22Rv1 (cell line): Measurements from ENCODE around the gene CAMK1D.

Experiments
- ZFX ChIP-seq: fragments of 450-650 bp; IDR thresholded peaks from 2 replicates; pipeline ENCODE4 v1.6.1; 2017; ENCODE audit warnings: antibody characterized with exemption, borderline replicate concordance
- TF ChIP-seq, protein P1 (sequence below): fragments of 450-650 bp; IDR thresholded peaks from 2 replicates; pipeline ENCODE4 v1.5.1; 2017; ENCODE audit warnings: mild to moderate bottlenecking

DNA sequence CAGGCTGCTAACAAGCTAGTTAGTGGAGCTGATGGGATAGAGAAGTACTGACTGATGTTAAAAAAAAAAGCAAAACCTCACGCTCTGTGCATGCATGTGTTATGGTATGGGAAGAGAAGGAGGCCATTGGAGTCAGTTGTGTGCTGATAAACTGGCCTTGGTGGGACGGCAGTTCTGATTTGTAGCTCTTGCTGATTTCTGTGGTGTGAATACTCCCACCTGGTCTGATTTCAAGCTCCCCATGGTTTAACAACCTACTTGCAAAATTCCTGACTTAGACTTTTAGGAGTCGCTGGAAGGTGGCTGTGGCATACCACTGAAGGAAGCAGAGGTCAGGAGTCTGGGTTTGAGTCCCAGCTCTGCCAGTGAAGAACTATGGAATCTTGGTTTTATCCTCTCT, 15.2 kb downstream of the CAMK1D start:
- no peak for TF ChIP-seq ZFX
- TF ChIP-seq, protein P1, sequence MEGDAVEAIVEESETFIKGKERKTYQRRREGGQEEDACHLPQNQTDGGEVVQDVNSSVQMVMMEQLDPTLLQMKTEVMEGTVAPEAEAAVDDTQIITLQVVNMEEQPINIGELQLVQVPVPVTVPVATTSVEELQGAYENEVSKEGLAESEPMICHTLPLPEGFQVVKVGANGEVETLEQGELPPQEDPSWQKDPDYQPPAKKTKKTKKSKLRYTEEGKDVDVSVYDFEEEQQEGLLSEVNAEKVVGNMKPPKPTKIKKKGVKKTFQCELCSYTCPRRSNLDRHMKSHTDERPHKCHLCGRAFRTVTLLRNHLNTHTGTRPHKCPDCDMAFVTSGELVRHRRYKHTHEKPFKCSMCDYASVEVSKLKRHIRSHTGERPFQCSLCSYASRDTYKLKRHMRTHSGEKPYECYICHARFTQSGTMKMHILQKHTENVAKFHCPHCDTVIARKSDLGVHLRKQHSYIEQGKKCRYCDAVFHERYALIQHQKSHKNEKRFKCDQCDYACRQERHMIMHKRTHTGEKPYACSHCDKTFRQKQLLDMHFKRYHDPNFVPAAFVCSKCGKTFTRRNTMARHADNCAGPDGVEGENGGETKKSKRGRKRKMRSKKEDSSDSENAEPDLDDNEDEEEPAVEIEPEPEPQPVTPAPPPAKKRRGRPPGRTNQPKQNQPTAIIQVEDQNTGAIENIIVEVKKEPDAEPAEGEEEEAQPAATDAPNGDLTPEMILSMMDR, result no peak
